HEK293 (cell line): Measurements from ENCODE around the gene KIAA0825.

Source experiments
- GLIS1 ChIP-seq: fragments of 450-650 bp; formaldehyde crosslinking; IDR thresholded peaks from 2 replicates; pipeline ENCODE4 v1.5.1; 2016; ENCODE audit warnings: missing biosample characterization, missing genetic modification characterization
- GLIS2 ChIP-seq: fragments of 450-650 bp; formaldehyde crosslinking; IDR thresholded peaks from 2 replicates; pipeline ENCODE4 v1.5.1; 2016; ENCODE audit warnings: missing biosample characterization, missing genetic modification characterization
- HOXA7 ChIP-seq: sonication (generic); formaldehyde crosslinking; IDR thresholded peaks from 2 replicates; pipeline ENCODE4 v1.8.1; 2022; ENCODE audit warnings: missing genetic modification reagents, borderline replicate concordance
- KLF7 ChIP-seq: fragments of 450-650 bp; formaldehyde crosslinking; IDR thresholded peaks from 2 replicates; pipeline ENCODE4 v1.5.1; 2016; ENCODE audit warnings: missing biosample characterization, missing genetic modification characterization, borderline replicate concordance
- KLF8 ChIP-seq: fragments of 450-650 bp; formaldehyde crosslinking; IDR thresholded peaks from 2 replicates; pipeline ENCODE4 v1.5.1; 2016; ENCODE audit warnings: missing biosample characterization, missing genetic modification characterization
- MYNN ChIP-seq: fragments of 450-650 bp; formaldehyde crosslinking; IDR thresholded peaks from 2 replicates; pipeline ENCODE4 v1.5.1; 2016; ENCODE audit warnings: missing biosample characterization, missing genetic modification characterization, borderline replicate concordance
- OSR2 ChIP-seq: fragments of 450-650 bp; formaldehyde crosslinking; IDR thresholded peaks from 2 replicates; pipeline ENCODE4 v1.5.1; 2016; ENCODE audit warnings: missing biosample characterization, missing genetic modification characterization
- OVOL3 ChIP-seq: fragments of 450-650 bp; formaldehyde crosslinking; IDR thresholded peaks from 2 replicates; pipeline ENCODE4 v1.5.1; 2016; ENCODE audit warnings: missing biosample characterization, missing genetic modification characterization
- REPIN1 ChIP-seq: fragments of 450-650 bp; formaldehyde crosslinking; IDR thresholded peaks from 2 replicates; pipeline ENCODE4 v1.5.1; 2017; ENCODE audit warnings: missing biosample characterization, missing genetic modification characterization, low read depth
- SALL2 ChIP-seq: fragments of 450-650 bp; formaldehyde crosslinking; IDR thresholded peaks from 2 replicates; pipeline ENCODE4 v1.5.0; 2017; ENCODE audit warnings: missing biosample characterization, mild to moderate bottlenecking, missing genetic modification characterization, borderline replicate concordance
- SCRT2 ChIP-seq: fragments of 450-650 bp; formaldehyde crosslinking; IDR thresholded peaks from 2 replicates; pipeline ENCODE4 v1.5.1; 2016; ENCODE audit warnings: missing biosample characterization, missing genetic modification characterization
- SP3 ChIP-seq: fragments of 450-650 bp; formaldehyde crosslinking; IDR thresholded peaks from 2 replicates; pipeline ENCODE4 v1.5.1; 2016; ENCODE audit warnings: missing biosample characterization, missing genetic modification characterization
- SP7 ChIP-seq: fragments of 450-650 bp; formaldehyde crosslinking; IDR thresholded peaks from 2 replicates; pipeline ENCODE4 v1.5.1; 2016; ENCODE audit warnings: missing biosample characterization, missing genetic modification characterization
- TRIM28 ChIP-seq: IDR thresholded peaks from 2 replicates; pipeline ENCODE4 v1.6.1; 2011; ENCODE audit warnings: low read length, control low read depth, borderline replicate concordance
- YY2 ChIP-seq: fragments of 450-650 bp; formaldehyde crosslinking; IDR thresholded peaks from 2 replicates; pipeline ENCODE4 v1.5.1; 2016; ENCODE audit warnings: missing biosample characterization, missing genetic modification characterization
- ZBTB44 ChIP-seq: fragments of 450-650 bp; IDR thresholded peaks from 2 replicates; pipeline ENCODE4 v1.5.1; 2018; ENCODE audit warnings: missing biosample characterization, mild to moderate bottlenecking, missing genetic modification characterization
- ZBTB7A ChIP-seq: fragments of 450-650 bp; formaldehyde crosslinking; IDR thresholded peaks from 2 replicates; pipeline ENCODE4 v1.5.1; 2016; ENCODE audit warnings: low read depth, missing biosample characterization, missing genetic modification characterization
- ZNF121 ChIP-seq: fragments of 450-650 bp; formaldehyde crosslinking; IDR thresholded peaks from 2 replicates; pipeline ENCODE4 v1.5.1; 2016; ENCODE audit warnings: missing biosample characterization, missing genetic modification characterization
- ZNF140 ChIP-seq: fragments of 450-650 bp; formaldehyde crosslinking; IDR thresholded peaks from 2 replicates; pipeline ENCODE4 v1.5.1; 2016; ENCODE audit warnings: missing biosample characterization, missing genetic modification characterization
- ZNF274 ChIP-seq, 2 experiments: fragments of 200-500 bp in 1 of 2; fragments of 450-650 bp in 1 of 2; sonication (Bioruptor generic) in 1 of 2; formaldehyde crosslinking in 1 of 2; IDR thresholded peaks; 2 replicates each; pipeline versions ENCODE4 v1.5.1 to v1.6.1; 2014 to 2016; ENCODE audit warnings: borderline replicate concordance in 1 of 2, inconsistent platforms in 1 of 2, low read length in 1 of 2, missing biosample characterization in 1 of 2, missing genetic modification characterization in 1 of 2
- ZNF341 ChIP-seq: fragments of 450-650 bp; formaldehyde crosslinking; IDR thresholded peaks from 2 replicates; pipeline ENCODE4; 2016; ENCODE audit warnings: low read depth, missing biosample characterization, missing genetic modification characterization
- ZNF350 ChIP-seq: fragments of 450-650 bp; formaldehyde crosslinking; IDR thresholded peaks from 2 replicates; pipeline ENCODE4 v1.5.0; 2017; ENCODE audit warnings: missing biosample characterization, mild to moderate bottlenecking, missing genetic modification characterization
- ZNF394 ChIP-seq: fragments of 450-650 bp; formaldehyde crosslinking; IDR thresholded peaks from 2 replicates; pipeline ENCODE4 v1.5.1; 2016; ENCODE audit warnings: missing biosample characterization, missing genetic modification characterization, mild to moderate bottlenecking, moderate library complexity, borderline replicate concordance
- ZNF416 ChIP-seq: fragments of 450-650 bp; formaldehyde crosslinking; IDR thresholded peaks from 2 replicates; pipeline ENCODE4 v1.5.1; 2016; ENCODE audit warnings: missing biosample characterization, missing genetic modification characterization
- ZNF423 ChIP-seq: fragments of 450-650 bp; formaldehyde crosslinking; IDR thresholded peaks from 2 replicates; pipeline ENCODE4 v1.5.1; 2016; ENCODE audit warnings: missing biosample characterization, missing genetic modification characterization
- ZNF473 ChIP-seq: fragments of 450-650 bp; formaldehyde crosslinking; IDR thresholded peaks from 2 replicates; pipeline ENCODE4 v1.5.1; 2017; ENCODE audit warnings: missing biosample characterization, missing genetic modification characterization
- ZNF510 ChIP-seq: fragments of 450-650 bp; formaldehyde crosslinking; IDR thresholded peaks from 2 replicates; pipeline ENCODE4 v1.5.1; 2018; ENCODE audit warnings: mild to moderate bottlenecking, missing genetic modification characterization, missing biosample characterization; ENCODE audit not compliant: insufficient replicate concordance
- ZNF529 ChIP-seq: fragments of 450-650 bp; formaldehyde crosslinking; IDR thresholded peaks from 2 replicates; pipeline ENCODE4 v1.5.1; 2017; ENCODE audit warnings: missing genetic modification characterization, missing biosample characterization; ENCODE audit not compliant: insufficient replicate concordance
- ZNF558 ChIP-seq: fragments of 450-650 bp; formaldehyde crosslinking; IDR thresholded peaks from 2 replicates; pipeline ENCODE4 v1.5.1; 2016; ENCODE audit warnings: missing biosample characterization, missing genetic modification characterization
- ZNF596 ChIP-seq: fragments of 450-650 bp; IDR thresholded peaks from 2 replicates; pipeline ENCODE4 v1.5.0; 2018; ENCODE audit warnings: missing biosample characterization, mild to moderate bottlenecking, missing genetic modification characterization, moderate library complexity
- ZNF600 ChIP-seq: fragments of 450-650 bp; formaldehyde crosslinking; IDR thresholded peaks from 2 replicates; pipeline ENCODE4 v1.5.1; 2016; ENCODE audit warnings: missing biosample characterization, missing genetic modification characterization
- ZNF677 ChIP-seq: fragments of 450-650 bp; IDR thresholded peaks from 2 replicates; pipeline ENCODE4 v1.5.0; 2018; ENCODE audit warnings: missing biosample characterization, mild to moderate bottlenecking, missing genetic modification characterization, moderate library complexity
- ZNF692 ChIP-seq: fragments of 450-650 bp; formaldehyde crosslinking; IDR thresholded peaks from 2 replicates; pipeline ENCODE4 v1.5.1; 2016; ENCODE audit warnings: missing biosample characterization, missing genetic modification characterization
- ZNF76 ChIP-seq: fragments of 450-650 bp; formaldehyde crosslinking; IDR thresholded peaks from 2 replicates; pipeline ENCODE4; 2016; ENCODE audit warnings: low read depth, missing biosample characterization, missing genetic modification characterization, borderline replicate concordance
- ZNF776 ChIP-seq: fragments of 450-650 bp; formaldehyde crosslinking; IDR thresholded peaks from 2 replicates; pipeline ENCODE4 v1.5.0; 2017; ENCODE audit warnings: missing biosample characterization, missing genetic modification characterization, borderline replicate concordance
- ZSCAN18 ChIP-seq: fragments of 450-650 bp; formaldehyde crosslinking; IDR thresholded peaks from 2 replicates; pipeline ENCODE4 v1.5.1; 2016; ENCODE audit warnings: missing biosample characterization, missing genetic modification characterization

The KIAA0825 gene

GRCh38 chr5:94618493-94619328, at the start of gene KIAA0825, which contains the start of gene SLF1 (continued):
- TF ChIP-seq HOXA7 (no peak), ZNF677 (tag by site-specific recombination) (no peak), SP7 (tag by site-specific recombination) (peak; percentile 57), ZNF558 (tag by site-specific recombination) (no peak), OSR2 (tag by site-specific recombination) (no peak), OVOL3 (tag by site-specific recombination) (no peak), ZNF76 (tag by site-specific recombination) (peak; percentile 76; the same call in 1 of the 2 replicates), ZNF416 (tag by site-specific recombination) (no peak), ZNF121 (no peak), ZNF529 (tag by site-specific recombination) (no peak), ZNF274 (IDR thresholded peaks at IDR 0.05; ENCODE audit: low read length) (no peak), ZNF274 (tag by site-specific recombination; IDR thresholded peaks at IDR 0.05; ENCODE audit: borderline replicate concordance) (no peak), ZNF692 (no peak; the same call in 1 of the 2 replicates), ZNF140 (tag by site-specific recombination) (no peak), ZBTB7A (0 out of 2 replicates have a peak, but pooled peaks have one; percentile 69), GLIS1 (tag by site-specific recombination) (peak; percentile 84), ZNF350 (no peak), ZNF776 (tag by site-specific recombination) (no peak), YY2 (tag by site-specific recombination) (no peak), ZNF510 (no peak), REPIN1 (tag by site-specific recombination) (no peak), ZSCAN18 (tag by site-specific recombination) (no peak), SCRT2 (tag by site-specific recombination) (no peak), SP3 (tag by site-specific recombination) (peak; percentile 33), ZNF600 (tag by site-specific recombination) (peak; percentile 82), ZNF341 (no peak; the same call in none of the 2 replicates), SALL2 (no peak), ZBTB44 (0 out of 2 replicates have a peak, but pooled peaks have one; percentile 39), MYNN (no peak), ZNF394 (tag by site-specific recombination) (no peak; the same call in 1 of the 2 replicates), ZNF473 (tag by site-specific recombination) (no peak), ZNF596 (tag by site-specific recombination) (no peak), KLF8 (tag by site-specific recombination) (no peak), TRIM28 (no peak), KLF7 (0 out of 2 replicates have a peak, but pooled peaks have one; percentile 11), ZNF423 (tag by site-specific recombination) (no peak), GLIS2 (tag by site-specific recombination) (peak; percentile 82)
